ENCODE data around the gene FNDC7. TPM values are rescaled to one million over a fixed set of nuclear protein-coding genes. Genes with fewer than 3 reads are reported as not detected.
"Not testable (repeated sequence)": the region's sequence is repeated elsewhere in the genome, so short reads cannot be mapped to it uniquely, and the experiment has no call there.

The FNDC7 gene
- total and polyA plus RNA-seq, 2 donors (not counting 3 experiments of a cell fraction or from before 2014, with no cell fraction given), result not detected

GRCh38 chr1:108701176-108701849, 11.4 kb upstream of the FNDC7 start:
- DNase-seq (ENCODE audit: low read depth, low spot score), result no peak
- Histone ChIP-seq H3K4me3 (replicated peaks in 1 of 3; ENCODE audit: insufficient read depth in 1 of 3, low read depth in 1 of 3, low read length in 3 of 3) (no peak overlapping the region), H2AFZ (ENCODE audit: low read depth, low read length) (no peak overlapping the region), H3K9me3 (replicated peaks; ENCODE audit: control insufficient read depth, insufficient read depth, low read length) (no peaks in the 10 kb centered on the region), H3K4me1 (ENCODE audit: control insufficient read depth, extremely low read depth, insufficient read depth, low read length) (peaks cover 12% of the 10 kb centered on the region), H3K9me1 (replicated peaks; ENCODE audit: control insufficient read depth, extremely low read depth, insufficient read depth, low read length) (no peaks in the 10 kb centered on the region), H3K9ac (replicated peaks; ENCODE audit: extremely low read depth, insufficient read depth, low read length) (no peak overlapping the region), H3K27me3 (ENCODE audit: control insufficient read depth in 2 of 2, insufficient read depth in 2 of 2, low read length in 2 of 2) (no peaks in the 10 kb centered on the region), H4K20me1 (replicated peaks; ENCODE audit: control insufficient read depth, extremely low read depth, insufficient read depth, low read length) (no peaks in the 10 kb centered on the region), H3K4me2 (ENCODE audit: insufficient read depth, low read length) (no peak overlapping the region), H3K79me2 (ENCODE audit: control insufficient read depth, insufficient read depth, low read length) (peaks cover 8% of the 10 kb centered on the region), H3K36me3 (ENCODE audit: control insufficient read depth in 2 of 2, extremely low read depth in 1 of 2, insufficient read depth in 2 of 2, low read length in 2 of 2) (peaks cover 13 to 39% of the 10 kb centered on the region in 2 experiments), H3K27ac (ENCODE audit: insufficient read depth, low read depth, low read length) (no peak overlapping the region)
- intact Hi-C loops (cut with micrococcal nuclease), result no loop called here
- POLR2A ChIA-PET, result interaction anchor here (1.6 kb wide), 1 partner anchor 9 kb away, joined by 4 read pairs; the partner anchor contains the start of gene PRPF38B
- dilution Hi-C loops (cut with MboI; ENCODE audit: extremely low pct_ligation_motif_present, low sequenced_read_pairs), result no loop called here
- TF ChIP-seq GATA2 (IDR thresholded peaks at IDR 0.05; ENCODE audit: insufficient read depth, insufficient read length, low read depth, low read length) (no peak), MYC (IDR thresholded peaks at IDR 0.05; ENCODE audit: low read depth, low read length) (no peak), POLR2AphosphoS5 (IDR thresholded peaks at IDR 0.05; ENCODE audit: insufficient read depth, low read depth, low read length) (no peak), FOS (IDR thresholded peaks at IDR 0.05; ENCODE audit: borderline replicate concordance, insufficient read depth, low read length) (no peak), EZH2 (IDR thresholded peaks at IDR 0.05; ENCODE audit: borderline replicate concordance, low read depth, low read length, severe bottlenecking) (no peak), POLR2A (IDR thresholded peaks at IDR 0.05; ENCODE audit: low read depth, low read length) (no peak), JUN (IDR thresholded peaks at IDR 0.05; ENCODE audit: borderline replicate concordance, insufficient read depth, insufficient read length, low read depth) (no peak), CTCF (IDR thresholded peaks at IDR 0.05; ENCODE audit: extremely low read depth in 1 of 2, insufficient read depth in 1 of 2, low read depth in 1 of 2, low read length in 2 of 2) (no peak), MAX (IDR thresholded peaks at IDR 0.05; ENCODE audit: insufficient read depth, insufficient read length) (no peak)
- CTCF ChIA-PET, result no interaction called here
- no TSS peak for BruUV-seq (replicated peaks)
- no peak for FAIRE-seq

- dilution Hi-C loops (cut with MboI; ENCODE audit: extremely low pct_ligation_motif_present, low sequenced_read_pairs); H3K9me3 ChIP-seq (replicated peaks; ENCODE audit: control insufficient read depth, insufficient read depth, low read length); H3K9me1 ChIP-seq (replicated peaks; ENCODE audit: control insufficient read depth, extremely low read depth, insufficient read depth, low read length); H3K4me2 ChIP-seq (ENCODE audit: insufficient read depth, low read length); FAIRE-seq; H3K79me2 ChIP-seq (ENCODE audit: control insufficient read depth, insufficient read depth, low read length); BruUV-seq (replicated peaks); H4K20me1 ChIP-seq (replicated peaks; ENCODE audit: control insufficient read depth, extremely low read depth, insufficient read depth, low read length); H3K27ac ChIP-seq (ENCODE audit: insufficient read depth, low read depth, low read length); H3K27me3 ChIP-seq (ENCODE audit: control insufficient read depth in 2 of 2, insufficient read depth in 2 of 2, low read length in 2 of 2); CTCF ChIA-PET; H3K4me3 ChIP-seq (replicated peaks in 1 of 3; ENCODE audit: insufficient read depth in 1 of 3, low read depth in 1 of 3, low read length in 3 of 3); DNase-seq (ENCODE audit: low read depth, low spot score); H3K9ac ChIP-seq (replicated peaks; ENCODE audit: extremely low read depth, insufficient read depth, low read length); H2AFZ ChIP-seq (ENCODE audit: low read depth, low read length); intact Hi-C loops (cut with micrococcal nuclease): not testable (repeated sequence)
- POLR2A ChIA-PET, result interaction anchor here (1.6 kb wide), 1 partner anchor 10 kb away, joined by 4 read pairs; the partner anchor contains the start of gene PRPF38B
- H3K4me1 ChIP-seq (ENCODE audit: control insufficient read depth, extremely low read depth, insufficient read depth, low read length), result peaks cover 12% of the 10 kb centered on the region
- H3K36me3 ChIP-seq (ENCODE audit: control insufficient read depth in 2 of 2, extremely low read depth in 1 of 2, insufficient read depth in 2 of 2, low read length in 2 of 2), result peaks cover 11 to 31% of the 10 kb centered on the region in 2 experiments
Measured at GRCh38 chr1:108702109-108702508, 10.6 kb upstream of the FNDC7 start.
